Spleen (tissue), 11 donors: ENCODE data around the gene MOB3B. TPM values are rescaled to one million over a fixed set of nuclear protein-coding genes. Genes with fewer than 3 reads are reported as not detected.

ENCODE experiments used
- DNase-seq: peaks from one replicate; pipeline ENCODE4 v3.0.0-alpha.2; 2020
- H3K27ac ChIP-seq, 8 donors: fragments of 200-600 bp; sonication (generic) in 7 of 8; 1 replicate in 4 of 8; 2 replicates in 4 of 8; pipeline versions ENCODE4 v1.5.0 to v1.8.0; 2016 to 2021; ENCODE audit warnings: inconsistent platforms in 4 of 8, mild to moderate bottlenecking in 4 of 8, moderate library complexity in 1 of 8
- H3K27me3 ChIP-seq, 7 donors: fragments of 200-600 bp; sonication (generic) in 6 of 7; replicated peaks in 1 of 7; 1 replicate in 4 of 7; 2 replicates in 3 of 7; pipeline versions ENCODE4 v1.5.0 to v1.8.0; 2016 to 2021; ENCODE audit warnings: inconsistent platforms in 3 of 7, mild to moderate bottlenecking in 1 of 7
- H3K36me3 ChIP-seq, 6 donors: fragments of 200-600 bp; sonication (generic) in 5 of 6; 1 replicate in 4 of 6; 2 replicates in 2 of 6; pipeline versions ENCODE4 v1.5.0 to v1.8.0; 2016 to 2021; ENCODE audit warnings: inconsistent platforms in 2 of 6
- H3K4me1 ChIP-seq, 6 donors: fragments of 200-600 bp; sonication (generic) in 5 of 6; 1 replicate in 3 of 6; 2 replicates in 3 of 6; pipeline versions ENCODE4 v1.5.0 to v1.8.0; 2016 to 2021; ENCODE audit warnings: inconsistent platforms in 3 of 6
- H3K4me3 ChIP-seq, 8 donors: fragments of 200-600 bp; sonication (generic) in 7 of 8; 1 replicate in 4 of 8; 2 replicates in 4 of 8; pipeline versions ENCODE4 v1.5.0 to v1.8.0; 2016 to 2021; ENCODE audit warnings: inconsistent platforms in 4 of 8, mild to moderate bottlenecking in 4 of 8, moderate library complexity in 2 of 8
- H3K9me3 ChIP-seq, 8 donors: fragments of 200-600 bp; sonication (generic) in 7 of 8; 1 replicate in 4 of 8; 2 replicates in 4 of 8; pipeline versions ENCODE4 v1.5.0 to v1.8.0; 2016 to 2021; ENCODE audit warnings: inconsistent platforms in 4 of 8
- CTCF ChIP-seq, 11 experiments: fragments of 200-600 bp in 7 of 11; fragments of 450-650 bp in 4 of 11; sonication (generic) in 4 of 11; IDR thresholded peaks in 8 of 11; conservative IDR thresholded peaks in 3 of 11; 1 replicate in 7 of 11; 2 replicates in 4 of 11; pipeline versions ENCODE4 v1.4.0 to v1.8.0; 2016 to 2021; ENCODE audit warnings: antibody characterized with exemption in 11 of 11, inconsistent platforms in 4 of 11, mild to moderate bottlenecking in 1 of 11
- POLR2A ChIP-seq, 3 donors: fragments of 450-650 bp; IDR thresholded peaks; one replicate each; pipeline ENCODE4 v1.5.1; 2017; ENCODE audit warnings: antibody characterized with exemption in 3 of 3, mild to moderate bottlenecking in 1 of 3
- POLR2AphosphoS5 ChIP-seq, 3 donors: sonication (generic); formaldehyde crosslinking; IDR thresholded peaks; one replicate each; pipeline ENCODE4 v1.5.1; 2017; ENCODE audit warnings: antibody characterized with exemption in 3 of 3
- WGBS, 5 donors: extraction: QIAGEN DNeasy Blood & Tissue Kit in 3 of 5; methylation state at CpG; one replicate each; pipeline versions ENCODE4 v1.1.5 to v1.1.7; 2013 to 2018; 5-methylcytosine and 5-hydroxymethylcytosine counted together
- intact Hi-C: fragments of 100-400 bp; cut with DNase I; formaldehyde crosslinking; loops from one replicate; pipeline ENCODE4 v1.15.0; 2023; ENCODE audit warnings: low total_unique reads
- polyA plus RNA-seq, 3 donors: library from polyadenylated mRNA; stranded (reverse); fragments of 200-250 nt; gene quantifications; one replicate each; pipeline ENCODE4 v1.2.1, GENCODE V29; 2013
- total RNA-seq, 7 donors: library from RNA; depleted of rRNA in 3 of 7; stranded (reverse); fragments of >200 nt in 3 of 7; fragmentation: NEBNext Ultra II Directional in 4 of 7; extraction: Animal tissue kit (Norgen Biotek cat#: 25700) in 4 of 7; gene quantifications; one replicate each; pipeline versions ENCODE4 v1.1.0 to v1.2.1, GENCODE V29; 2016 to 2021
- donor health status: healthy with polysubstance abuse.
- donor health status: DM: no; HTN: no; CAD: no; lungs with moderate emphysema.
- donor health status: DM: no; HTN: no; CAD: no.
- donor health status: Bipolar disorder and iron deficiency.
- donor health status: healthy.
- donor health status: DM: no; HTN: no; CAD: no.
- donor health status: DM: yes; HTN: yes; CAD: no.

Gene MOB3B
- total and polyA plus RNA-seq, 10 donors, result 9.4 to 27.7 (median 19.9) TPM

GRCh38 chr9:27400334-27400880 lies 129.2 kb downstream of the MOB3B start:
- peaks cover 0 to 25% (median 3%) of the 10 kb centered on the region in 6 donors for H3K4me1 ChIP-seq
- H3K36me3 ChIP-seq, result no peaks in the 10 kb centered on the region
- no peak for DNase-seq
- intact Hi-C loops, result no loop called here
- no peaks in the 10 kb centered on the region for H3K27me3 ChIP-seq
- no peaks in the 10 kb centered on the region for H3K9me3 ChIP-seq
- TF ChIP-seq CTCF (IDR thresholded peaks at IDR 0.05 in 8 of 11, conservative IDR thresholded peaks at IDR 0.05 in 3 of 11) (no peak), POLR2AphosphoS5 (IDR thresholded peaks at IDR 0.05) (no peak)
- WGBS, 5 donors, result 85 to 94% (median 91%) methylated on average over 3 of the region's 3 CpGs
- H3K4me3 ChIP-seq, result no peak overlapping the region
- no peak overlapping the region for H3K27ac ChIP-seq

- TF ChIP-seq CTCF (IDR thresholded peaks at IDR 0.05 in 8 of 11, conservative IDR thresholded peaks at IDR 0.05 in 3 of 11), result no peak
- no peak for TF ChIP-seq POLR2AphosphoS5 (IDR thresholded peaks at IDR 0.05)
- TF ChIP-seq POLR2A (IDR thresholded peaks at IDR 0.05), result no peak
- no peaks in the 10 kb centered on the region for H3K9me3 ChIP-seq
- H3K27me3 ChIP-seq, result no peaks in the 10 kb centered on the region
- H3K4me3 ChIP-seq, result no peak overlapping the region
- H3K27ac ChIP-seq, result no peak overlapping the region
- WGBS, 5 donors, result 88 to 91% (median 90%) methylated on average over 3 of the region's 3 CpGs
- peaks cover 0 to 34% (median 8%) of the 10 kb centered on the region in 6 donors for H3K4me1 ChIP-seq
- H3K36me3 ChIP-seq, result no peaks in the 10 kb centered on the region
- intact Hi-C loops, result no loop called here
- DNase-seq, result no peak
These were observed 130.5 kb downstream of the MOB3B start for GRCh38 chr9:27398982-27399653.

GRCh38 chr9:27396495-27396894 lies 133.1 kb downstream of the MOB3B start:
- H3K27me3 ChIP-seq, result no peaks in the 10 kb centered on the region
- no peak overlapping the region for H3K27ac ChIP-seq
- no peaks in the 10 kb centered on the region for H3K36me3 ChIP-seq
- whole genome bisulfite sequencing, 5 donors, result 69 to 82% (median 82%) methylated on average over 2 of the region's 2 CpGs
- TF ChIP-seq CTCF (IDR thresholded peaks at IDR 0.05 in 8 of 11, conservative IDR thresholded peaks at IDR 0.05 in 3 of 11), result no peak
- no peak for TF ChIP-seq POLR2AphosphoS5 (IDR thresholded peaks at IDR 0.05)
- no peak for DNase-seq
- H3K4me1 ChIP-seq, result peaks cover 0 to 52% (median 18%) of the 10 kb centered on the region in 6 donors
- no peaks in the 10 kb centered on the region for H3K9me3 ChIP-seq
- no peak overlapping the region for H3K4me3 ChIP-seq
- intact Hi-C loops, result no loop called here

GRCh38 chr9:27395484-27395921 lies 134.1 kb downstream of the MOB3B start:
- WGBS, 5 donors, result 66 to 87% (median 86%) methylated on average over 4 of the region's 4 CpGs
- intact Hi-C loops, result no loop called here
- Histone ChIP-seq H3K36me3 (no peaks in the 10 kb centered on the region), H3K27ac (no peak overlapping the region), H3K9me3 (no peaks in the 10 kb centered on the region), H3K27me3 (no peaks in the 10 kb centered on the region), H3K4me1 (peaks cover 0 to 56% (median 18%) of the 10 kb centered on the region in 6 donors), H3K4me3 (no peak overlapping the region)
- no peak for DNase-seq
- no peak for TF ChIP-seq POLR2AphosphoS5 (IDR thresholded peaks at IDR 0.05)
- TF ChIP-seq CTCF (IDR thresholded peaks at IDR 0.05 in 8 of 11, conservative IDR thresholded peaks at IDR 0.05 in 3 of 11), result no peak
- no peak for TF ChIP-seq POLR2A (IDR thresholded peaks at IDR 0.05)
